ENCODE results near the gene ENDOU. TPM values are rescaled to one million over a fixed set of nuclear protein-coding genes. Genes with fewer than 3 reads are reported as not detected.

Gene ENDOU
- total and polyA plus RNA-seq, 2 donors (not counting 3 experiments of a cell fraction or from before 2014, with no cell fraction given), result not detected

GRCh38 chr12:47712171-47712570 is 13.1 kb downstream of the ENDOU start:
- CTCF ChIA-PET, result interaction anchor here (0.7 to 11.5 kb wide), 4 partner anchors 56 to 752 kb away, joined by 3 to 172 read pairs (median 108); no protein-coding TSS in a partner anchor
- no peak for TF ChIP-seq JUN (IDR thresholded peaks at IDR 0.05; ENCODE audit: borderline replicate concordance, insufficient read depth, insufficient read length, low read depth)
- no peak for TF ChIP-seq MYC (IDR thresholded peaks at IDR 0.05; ENCODE audit: low read depth, low read length)
- TF ChIP-seq POLR2AphosphoS5 (IDR thresholded peaks at IDR 0.05; ENCODE audit: insufficient read depth, low read depth, low read length), result no peak
- TF ChIP-seq FOS (IDR thresholded peaks at IDR 0.05; ENCODE audit: borderline replicate concordance, insufficient read depth, low read length), result no peak
- no peak for TF ChIP-seq POLR2A (IDR thresholded peaks at IDR 0.05; ENCODE audit: low read depth, low read length)
- TF ChIP-seq EZH2 (IDR thresholded peaks at IDR 0.05; ENCODE audit: borderline replicate concordance, low read depth, low read length, severe bottlenecking), result no peak
- no peak for TF ChIP-seq CTCF (IDR thresholded peaks at IDR 0.05; ENCODE audit: extremely low read depth in 1 of 2, insufficient read depth in 1 of 2, low read depth in 1 of 2, low read length in 2 of 2)
- TF ChIP-seq GATA2 (IDR thresholded peaks at IDR 0.05; ENCODE audit: insufficient read depth, insufficient read length, low read depth, low read length), result no peak
- TF ChIP-seq MAX (IDR thresholded peaks at IDR 0.05; ENCODE audit: insufficient read depth, insufficient read length), result no peak
- H3K9ac ChIP-seq (replicated peaks; ENCODE audit: extremely low read depth, insufficient read depth, low read length), result no peak overlapping the region
- POLR2A ChIA-PET, result no interaction called here
- H3K36me3 ChIP-seq (ENCODE audit: control insufficient read depth in 2 of 2, extremely low read depth in 1 of 2, insufficient read depth in 2 of 2, low read length in 2 of 2), result no peaks in the 10 kb centered on the region
- H3K4me1 ChIP-seq (ENCODE audit: control insufficient read depth, extremely low read depth, insufficient read depth, low read length), result no peaks in the 10 kb centered on the region
- H3K9me3 ChIP-seq (replicated peaks; ENCODE audit: control insufficient read depth, insufficient read depth, low read length), result no peaks in the 10 kb centered on the region
- no peak for DNase-seq (ENCODE audit: low read depth, low spot score)
- no peak overlapping the region for H3K4me2 ChIP-seq (ENCODE audit: insufficient read depth, low read length)
- intact Hi-C loops (cut with micrococcal nuclease) (loop anchor here (10.0 kb wide), 1 partner anchor 443 kb away; the partner anchor contains the start of gene ASB8), dilution Hi-C loops (cut with MboI; ENCODE audit: extremely low pct_ligation_motif_present, low sequenced_read_pairs) (no loop called here)
- H3K27me3 ChIP-seq (ENCODE audit: control insufficient read depth in 2 of 2, insufficient read depth in 2 of 2, low read length in 2 of 2), result no peaks in the 10 kb centered on the region
- no peaks in the 10 kb centered on the region for H3K9me1 ChIP-seq (replicated peaks; ENCODE audit: control insufficient read depth, extremely low read depth, insufficient read depth, low read length)
- H3K4me3 ChIP-seq (replicated peaks in 1 of 3; ENCODE audit: insufficient read depth in 1 of 3, low read depth in 1 of 3, low read length in 3 of 3), result no peak overlapping the region
- no TSS peak for BruUV-seq (replicated peaks)
- no peak for FAIRE-seq
- no peaks in the 10 kb centered on the region for H3K79me2 ChIP-seq (ENCODE audit: control insufficient read depth, insufficient read depth, low read length)
- H2AFZ ChIP-seq (ENCODE audit: low read depth, low read length), result no peak overlapping the region
- no peak overlapping the region for H3K27ac ChIP-seq (ENCODE audit: insufficient read depth, low read depth, low read length)
- H4K20me1 ChIP-seq (replicated peaks; ENCODE audit: control insufficient read depth, extremely low read depth, insufficient read depth, low read length), result no peaks in the 10 kb centered on the region

Data from endothelial cell of umbilical vein (primary cell).